ENCODE data around the gene PSD.

Gene PSD

GRCh38 chr10:102453502-102453901 lies 34.9 kb upstream of the PSD start:
- no peaks in the 10 kb centered on the region for H3K9me3 Mint-ChIP-seq
- no peak overlapping the region for H3K27ac Mint-ChIP-seq
- no peak for DNase-seq
- peaks cover 19% of the 10 kb centered on the region for H3K27me3 Mint-ChIP-seq (ENCODE audit: low read depth, poor library complexity)
- H3K4me3 Mint-ChIP-seq = no peak overlapping the region
- no peak for TF ChIP-seq CTCF (IDR thresholded peaks at IDR 0.05)
- peaks cover 48% of the 10 kb centered on the region for H3K4me1 Mint-ChIP-seq
- peaks cover 15% of the 10 kb centered on the region for H3K36me3 Mint-ChIP-seq (ENCODE audit: low read depth)

- Mint-ChIP-seq H3K36me3 (ENCODE audit: low read depth) (peaks cover 15% of the 10 kb centered on the region), H3K27ac (no peak overlapping the region), H3K27me3 (ENCODE audit: low read depth, poor library complexity) (peaks cover 19% of the 10 kb centered on the region), H3K9me3 (no peaks in the 10 kb centered on the region), H3K4me1 (peaks cover 43% of the 10 kb centered on the region), H3K4me3 (peak overlapping the region; percentile 86)
- no peak for TF ChIP-seq CTCF (IDR thresholded peaks at IDR 0.05)
- no peak for DNase-seq
Observed at GRCh38 chr10:102452672-102453340, 34.2 kb upstream of the PSD start.

- no peak within 1 kb of the TSS for H3K27ac Mint-ChIP-seq
Observed at GRCh38 chr10:102451105-102451969, 32.8 kb upstream of the PSD start, which contains the start of gene C10orf95. Gene C10orf95 (minus strand): TSS chr10:102451543. CDS start chr10:102451093, 450 bp downstream.

GRCh38 chr10:102450374-102451104 lies 32.0 kb upstream of the PSD start:
- peak; percentile 77 for DNase-seq
- Mint-ChIP-seq H3K4me3 (peak overlapping the region; percentile 92), H3K9me3 (no peaks in the 10 kb centered on the region)

More at GRCh38 chr10:102451105-102451969, 32.8 kb upstream of the PSD start, which contains the start of gene C10orf95:
- DNase-seq = peak; percentile 27
- peaks cover 19% of the 10 kb centered on the region for H3K27me3 Mint-ChIP-seq (ENCODE audit: low read depth, poor library complexity)
- peaks cover 15% of the 10 kb centered on the region for H3K36me3 Mint-ChIP-seq (ENCODE audit: low read depth)
- TF ChIP-seq CTCF (IDR thresholded peaks at IDR 0.05) = no peak
- H3K9me3 Mint-ChIP-seq = no peaks in the 10 kb centered on the region
- H3K4me1 Mint-ChIP-seq = peaks cover 38% of the 10 kb centered on the region
- peak within 1 kb of the TSS; percentile 86 for H3K4me3 Mint-ChIP-seq

GRCh38 chr10:102450124-102450373 lies 31.5 kb upstream of the PSD start:
- no peak for DNase-seq
- TF ChIP-seq CTCF (IDR thresholded peaks at IDR 0.05) = no peak
- peak overlapping the region; percentile 92 for H3K4me3 Mint-ChIP-seq
- peak overlapping the region; percentile 68 for H3K27ac Mint-ChIP-seq
- peaks cover 41% of the 10 kb centered on the region for H3K4me1 Mint-ChIP-seq
- peaks cover 11% of the 10 kb centered on the region for H3K36me3 Mint-ChIP-seq (ENCODE audit: low read depth)
- H3K9me3 Mint-ChIP-seq = no peaks in the 10 kb centered on the region
- peaks cover 24% of the 10 kb centered on the region for H3K27me3 Mint-ChIP-seq (ENCODE audit: low read depth, poor library complexity)

More at GRCh38 chr10:102450374-102451104, 32.0 kb upstream of the PSD start:
- TF ChIP-seq CTCF (IDR thresholded peaks at IDR 0.05) = no peak
- H3K36me3 Mint-ChIP-seq (ENCODE audit: low read depth) = peaks cover 11% of the 10 kb centered on the region
- peak overlapping the region; percentile 68 for H3K27ac Mint-ChIP-seq
- peaks cover 43% of the 10 kb centered on the region for H3K4me1 Mint-ChIP-seq
- peaks cover 24% of the 10 kb centered on the region for H3K27me3 Mint-ChIP-seq (ENCODE audit: low read depth, poor library complexity)
